Middle frontal gyrus (tissue), 1 donor: ENCODE measurements around the gene DNM2.
"Not testable (repeated sequence)": the region's sequence is repeated elsewhere in the genome, so short reads cannot be mapped to it uniquely, and the experiment has no call there.

ENCODE experiments used
- DNase-seq: peaks from one replicate; pipeline ENCODE4 v3.0.0-alpha.2; 2015; ENCODE audit warnings: low spot score; ENCODE audit errors: extremely low spot score

Gene DNM2

GRCh38 chr19:10858204-10858828, 140.4 kb downstream of the DNM2 start:
- no peak for DNase-seq

GRCh38 chr19:10861103-10861651, 143.3 kb downstream of the DNM2 start:
- no peak for DNase-seq

- DNase-seq, result no peak
These were observed 144.8 kb downstream of the DNM2 start for GRCh38 chr19:10862561-10863106.

GRCh38 chr19:10863107-10863717, 145.3 kb downstream of the DNM2 start:
- DNase-seq, result no peak

- DNase-seq, result peak; percentile 45
These were observed 146.6 kb downstream of the DNM2 start for GRCh38 chr19:10864538-10864899.

GRCh38 chr19:10866495-10866894, 148.6 kb downstream of the DNM2 start:
- no peak for DNase-seq

GRCh38 chr19:10868872-10869547, 151.1 kb downstream of the DNM2 start:
- DNase-seq, result no peak

GRCh38 chr19:10869872-10870311, 152.0 kb downstream of the DNM2 start:
- not testable (repeated sequence) for DNase-seq

GRCh38 chr19:10870501-10870954, 152.6 kb downstream of the DNM2 start:
- no peak for DNase-seq

- DNase-seq, result peak; percentile 96
These were observed 153.2 kb downstream of the DNM2 start, which contains the start of gene CARM1 for GRCh38 chr19:10870955-10871603. Gene CARM1, plus strand, starts transcription at chr19:10871553. Its CDS starts 150 bp downstream, at chr19:10871703.

GRCh38 chr19:10871711-10872545, 154.0 kb downstream of the DNM2 start:
- DNase-seq, result no peak

GRCh38 chr19:10872546-10873107, 154.7 kb downstream of the DNM2 start:
- no peak for DNase-seq

GRCh38 chr19:10874024-10874423, 156.1 kb downstream of the DNM2 start:
- DNase-seq, result no peak

- DNase-seq, result no peak
These were observed 158.8 kb downstream of the DNM2 start for GRCh38 chr19:10876459-10877240.

GRCh38 chr19:10877608-10878007, 159.7 kb downstream of the DNM2 start:
- not testable (repeated sequence) for DNase-seq

- DNase-seq, result no peak
These were observed 160.4 kb downstream of the DNM2 start for GRCh38 chr19:10878253-10878652.
